GM10847 (cell line): Measurements from ENCODE around the gene HEPH.

Experiments used
- POLR2A ChIP-seq: IDR thresholded peaks from 2 replicates; pipeline ENCODE4 v1.6.1; 2011; ENCODE audit not compliant: insufficient read length; ENCODE audit errors: extremely low read depth

The HEPH gene

GRCh38 chrX:66200050-66200664 lies 36.1 kb downstream of the HEPH start:
- TF ChIP-seq POLR2A, result no peak

GRCh38 chrX:66200855-66201795 lies 37.1 kb downstream of the HEPH start:
- TF ChIP-seq POLR2A, result no peak

- TF ChIP-seq POLR2A, result no peak
Observed at GRCh38 chrX:66203114-66203513, 39.1 kb downstream of the HEPH start.

- no peak for TF ChIP-seq POLR2A
Observed at GRCh38 chrX:66221856-66222255, 57.8 kb downstream of the HEPH start.

- no peak for TF ChIP-seq POLR2A
Observed at GRCh38 chrX:66232296-66232695, 68.2 kb downstream of the HEPH start.

- no peak for TF ChIP-seq POLR2A
Observed at GRCh38 chrX:66233209-66233608, 69.2 kb downstream of the HEPH start.

- TF ChIP-seq POLR2A, result no peak
Observed at GRCh38 chrX:66255359-66255967, 91.4 kb downstream of the HEPH start.

- no peak for TF ChIP-seq POLR2A
Observed at GRCh38 chrX:66262807-66263206, 98.8 kb downstream of the HEPH start.
